GM18499 (cell line): ENCODE measurements around the gene MIEF2.
A peak's percentile ranks its signal among the peaks of the same experiment; 100 is the strongest.
"Not testable (repeated sequence)": the region's sequence is repeated elsewhere in the genome, so short reads cannot be mapped to it uniquely, and the experiment has no call there.

ENCODE experiments used
- ATAC-seq: cut with Tn5 transposase; IDR thresholded peaks from one replicate; pipeline ENCODE4 v1.9.1; 2021; ENCODE audit warnings: moderate number of reproducible peaks; ENCODE audit not compliant: insufficient read depth, unreplicated experiment

Gene MIEF2

GRCh38 chr17:18278867-18279266 lies 18.4 kb downstream of the MIEF2 start:
- ATAC-seq: no peak

- ATAC-seq: no peak
Observed at GRCh38 chr17:18280249-18280648, 19.8 kb downstream of the MIEF2 start.

DNA sequence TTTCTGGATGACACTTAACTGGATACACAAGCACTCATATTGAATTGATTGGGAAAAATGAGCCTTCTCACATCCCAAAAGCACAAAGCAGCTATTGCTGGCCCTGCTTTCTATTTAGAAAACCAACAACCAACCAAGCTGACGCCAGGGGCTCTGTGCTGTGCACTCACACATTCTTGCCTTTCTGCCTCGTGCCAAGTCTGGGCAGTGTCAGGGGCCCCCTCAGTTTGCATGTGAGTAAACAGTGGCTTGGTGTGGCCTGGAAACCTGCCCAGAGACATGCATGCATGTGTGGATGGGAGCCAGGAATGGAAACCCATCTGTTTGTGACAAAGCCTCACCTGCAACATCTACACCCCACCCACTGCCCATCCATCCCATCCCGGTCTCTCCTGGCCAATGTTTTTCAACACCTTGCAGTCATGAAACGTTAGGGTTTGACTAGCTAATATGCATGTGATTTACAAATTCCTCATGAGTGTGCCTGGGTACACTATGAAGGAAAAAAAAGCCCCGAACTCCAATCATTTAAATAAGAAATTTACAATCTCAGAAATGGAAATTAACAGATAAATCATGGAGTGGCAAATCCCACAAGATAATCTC lies 20.4 kb downstream of the MIEF2 start:
- no peak for ATAC-seq

DNA sequence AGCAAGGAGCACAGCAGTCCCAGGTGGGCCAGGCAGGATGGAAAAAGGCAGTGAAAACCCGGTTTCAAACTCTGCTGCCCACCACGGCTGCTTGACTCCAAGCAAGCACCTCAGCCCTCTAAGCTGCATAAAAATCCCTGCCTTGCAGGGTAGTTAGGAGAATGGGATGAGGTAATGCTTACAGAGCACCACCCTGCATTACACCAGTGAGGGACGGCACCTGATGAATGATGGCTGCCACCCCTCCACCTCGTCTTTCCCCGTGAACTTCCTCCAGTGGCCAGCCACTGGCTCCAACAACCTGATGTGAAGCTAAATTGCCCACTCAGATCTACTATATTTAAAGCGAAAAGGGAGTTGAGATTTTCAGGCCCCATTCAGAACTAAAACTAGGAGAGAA lies 21.3 kb downstream of the MIEF2 start:
- ATAC-seq: no peak

DNA sequence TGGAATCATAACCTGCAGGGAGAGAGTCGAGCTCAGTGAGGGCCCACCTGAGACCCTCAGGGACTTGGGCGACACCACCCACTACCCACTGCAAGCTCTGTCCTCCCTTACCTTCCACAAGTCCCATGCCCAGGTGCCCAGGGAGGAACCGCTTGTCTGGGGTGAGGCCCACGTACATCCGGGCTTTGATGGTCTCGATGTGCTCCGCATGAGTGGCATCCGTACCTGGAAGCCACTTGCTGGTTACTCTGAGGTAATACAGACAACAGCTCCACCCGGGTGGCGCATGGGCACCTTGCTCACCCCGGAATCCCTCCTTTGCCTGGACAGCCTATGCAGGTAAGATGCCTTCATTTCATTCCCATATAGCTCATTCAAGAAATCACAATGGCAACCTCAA lies 24.8 kb downstream of the MIEF2 start:
- no peak for ATAC-seq

GRCh38 chr17:18291718-18292540 lies 31.5 kb downstream of the MIEF2 start:
- ATAC-seq: no peak

DNA sequence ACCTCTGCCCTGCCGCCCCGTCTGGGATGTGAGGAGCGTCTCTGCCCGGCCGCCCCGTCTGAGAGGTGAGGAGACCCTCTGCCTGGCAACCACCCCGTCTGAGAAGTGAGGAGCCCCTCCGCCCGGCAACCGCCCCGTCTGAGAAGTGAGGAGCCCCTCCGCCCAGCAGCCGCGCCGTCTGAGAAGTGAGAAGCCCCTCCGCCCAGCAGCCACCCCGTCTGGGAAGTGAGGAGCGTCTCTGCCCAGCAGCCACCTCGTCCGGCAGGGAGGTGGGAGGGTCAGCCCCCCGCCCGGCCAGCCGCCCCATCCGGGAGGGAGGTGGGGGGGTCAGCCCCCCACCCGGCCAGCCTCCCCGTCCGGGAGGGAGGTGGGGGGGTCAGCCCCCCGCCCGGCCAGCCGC lies 37.6 kb downstream of the MIEF2 start:
- ATAC-seq: not testable (repeated sequence)

- no peak for ATAC-seq
Observed at GRCh38 chr17:18300725-18301480, 40.4 kb downstream of the MIEF2 start.

DNA sequence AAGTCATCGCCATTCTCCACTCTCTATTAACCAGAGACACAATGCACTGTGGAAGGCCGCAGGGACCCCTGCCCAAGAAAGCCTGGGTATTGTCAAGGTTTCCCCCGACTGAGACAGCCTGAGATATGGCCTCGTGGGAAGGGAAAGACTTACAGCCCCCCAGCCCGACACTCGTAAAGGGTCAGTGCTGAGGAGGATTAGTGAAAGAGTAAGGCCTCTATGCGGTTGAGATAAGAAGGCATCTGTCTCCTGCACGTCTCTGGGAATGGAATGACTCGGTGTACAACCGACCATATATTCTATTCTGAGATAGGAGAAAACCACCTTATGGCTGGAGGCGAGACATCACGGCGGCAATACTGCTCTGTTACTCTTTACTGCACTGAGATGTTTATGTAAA lies 42.7 kb downstream of the MIEF2 start:
- ATAC-seq: not testable (repeated sequence)

GRCh38 chr17:18309202-18309601 lies 48.7 kb downstream of the MIEF2 start:
- ATAC-seq: no peak

- ATAC-seq: no peak
Observed at GRCh38 chr17:18314059-18314730, 53.7 kb downstream of the MIEF2 start.

GRCh38 chr17:18314731-18315561 lies 54.5 kb downstream of the MIEF2 start, which contains the start of the genes SMCR8 and TOP3A:
TSS of gene SMCR8 (plus strand) at chr17:18315293. CDS start at chr17:18315790, 497 bp downstream.
TSS of gene TOP3A (minus strand) at chr17:18314994. CDS start at chr17:18314778, 216 bp downstream.
- ATAC-seq: peak; percentile 42

GRCh38 chr17:18315562-18315922 lies 55.1 kb downstream of the MIEF2 start:
- no peak for ATAC-seq

- no peak for ATAC-seq
Observed at GRCh38 chr17:18315961-18316360, 55.5 kb downstream of the MIEF2 start.
